ENCODE data around the gene PLSCR5.
A peak's percentile ranks its signal among the peaks of the same experiment; 100 is the strongest.

PLSCR5 gene

DNA sequence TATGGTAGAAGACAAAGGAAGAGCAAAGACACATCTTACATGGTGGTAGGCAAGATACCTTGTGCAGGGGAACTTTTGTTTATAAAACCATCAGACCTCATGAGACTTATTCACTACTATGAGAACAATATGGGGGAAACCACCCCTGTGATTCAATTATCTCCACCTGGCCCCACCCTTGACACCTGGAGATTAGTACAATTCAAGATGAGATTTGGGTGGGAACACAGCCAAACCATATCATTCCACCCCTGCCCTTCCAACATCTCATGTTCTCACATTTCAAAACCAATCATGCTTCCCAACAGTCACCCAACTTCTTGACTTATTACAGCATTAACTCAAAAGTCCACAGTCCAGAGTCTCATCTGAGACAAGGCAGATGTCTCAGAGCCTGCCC lies 39.0 kb downstream of the PLSCR5 start:
- no peaks in the 10 kb centered on the region for H3K79me2 ChIP-seq (ENCODE audit: insufficient read depth, low read depth)
- peak overlapping the region; percentile 27; the same call in 1 of the 2 replicates for H3K4me2 ChIP-seq
- TF ChIP-seq, protein P1, sequence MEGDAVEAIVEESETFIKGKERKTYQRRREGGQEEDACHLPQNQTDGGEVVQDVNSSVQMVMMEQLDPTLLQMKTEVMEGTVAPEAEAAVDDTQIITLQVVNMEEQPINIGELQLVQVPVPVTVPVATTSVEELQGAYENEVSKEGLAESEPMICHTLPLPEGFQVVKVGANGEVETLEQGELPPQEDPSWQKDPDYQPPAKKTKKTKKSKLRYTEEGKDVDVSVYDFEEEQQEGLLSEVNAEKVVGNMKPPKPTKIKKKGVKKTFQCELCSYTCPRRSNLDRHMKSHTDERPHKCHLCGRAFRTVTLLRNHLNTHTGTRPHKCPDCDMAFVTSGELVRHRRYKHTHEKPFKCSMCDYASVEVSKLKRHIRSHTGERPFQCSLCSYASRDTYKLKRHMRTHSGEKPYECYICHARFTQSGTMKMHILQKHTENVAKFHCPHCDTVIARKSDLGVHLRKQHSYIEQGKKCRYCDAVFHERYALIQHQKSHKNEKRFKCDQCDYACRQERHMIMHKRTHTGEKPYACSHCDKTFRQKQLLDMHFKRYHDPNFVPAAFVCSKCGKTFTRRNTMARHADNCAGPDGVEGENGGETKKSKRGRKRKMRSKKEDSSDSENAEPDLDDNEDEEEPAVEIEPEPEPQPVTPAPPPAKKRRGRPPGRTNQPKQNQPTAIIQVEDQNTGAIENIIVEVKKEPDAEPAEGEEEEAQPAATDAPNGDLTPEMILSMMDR (conservative IDR thresholded peaks at IDR 0.05; ENCODE audit: low read depth, low read length): no peak
- no peaks in the 10 kb centered on the region for H3K27me3 ChIP-seq (ENCODE audit: insufficient read depth, low read depth)
- no peak overlapping the region for H3K4me3 ChIP-seq (IDR thresholded peaks at IDR 0.05; ENCODE audit: insufficient read depth, low read depth, low read length)
- H3K4me1 ChIP-seq (ENCODE audit: low read depth, poor library complexity, severe bottlenecking): peaks cover 45% of the 10 kb centered on the region
- H3K27ac ChIP-seq: peak overlapping the region; percentile 20; the same call in 1 of the 2 replicates
- H2AFZ ChIP-seq (ENCODE audit: low read depth): no peak overlapping the region
- no peak overlapping the region for H3K9ac ChIP-seq
- H4K20me1 ChIP-seq (ENCODE audit: insufficient read depth): no peaks in the 10 kb centered on the region
- H3K36me3 ChIP-seq (ENCODE audit: insufficient read depth): no peaks in the 10 kb centered on the region

DNA sequence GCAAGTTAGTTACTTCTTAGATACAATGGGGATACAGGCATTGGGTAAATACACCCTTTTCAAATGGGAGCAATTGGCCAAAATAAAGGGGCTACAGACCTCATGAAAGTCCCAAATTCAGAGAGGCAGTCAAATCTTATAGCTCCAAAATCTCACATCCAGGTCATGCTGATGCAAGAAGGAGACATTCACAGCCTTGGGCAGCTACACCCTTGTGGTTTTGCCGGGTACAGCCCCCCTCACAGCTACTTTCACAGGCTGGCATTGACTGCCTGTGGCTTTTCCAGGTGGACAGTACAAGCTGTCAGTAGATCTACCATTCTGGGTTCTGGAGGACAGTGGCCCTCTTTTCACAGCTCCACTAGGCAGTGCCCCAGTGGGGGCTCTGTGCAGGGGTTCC lies 43.3 kb downstream of the PLSCR5 start:
- H2AFZ ChIP-seq (ENCODE audit: low read depth): no peak overlapping the region
- H3K4me2 ChIP-seq: peak overlapping the region; percentile 46; the same call in 1 of the 2 replicates
- no peaks in the 10 kb centered on the region for H4K20me1 ChIP-seq (ENCODE audit: insufficient read depth)
- peaks cover 46% of the 10 kb centered on the region for H3K4me1 ChIP-seq (ENCODE audit: low read depth, poor library complexity, severe bottlenecking)
- no peaks in the 10 kb centered on the region for H3K79me2 ChIP-seq (ENCODE audit: insufficient read depth, low read depth)
- no peaks in the 10 kb centered on the region for H3K27me3 ChIP-seq (ENCODE audit: insufficient read depth, low read depth)
- TF ChIP-seq, protein P1 (conservative IDR thresholded peaks at IDR 0.05; ENCODE audit: low read depth, low read length): no peak
- no peak overlapping the region for H3K9ac ChIP-seq
- H3K27ac ChIP-seq: peak overlapping the region; percentile 23; the same call in 1 of the 2 replicates
- H3K36me3 ChIP-seq (ENCODE audit: insufficient read depth): no peaks in the 10 kb centered on the region
- H3K4me3 ChIP-seq (IDR thresholded peaks at IDR 0.05; ENCODE audit: insufficient read depth, low read depth, low read length): no peak overlapping the region

DNA sequence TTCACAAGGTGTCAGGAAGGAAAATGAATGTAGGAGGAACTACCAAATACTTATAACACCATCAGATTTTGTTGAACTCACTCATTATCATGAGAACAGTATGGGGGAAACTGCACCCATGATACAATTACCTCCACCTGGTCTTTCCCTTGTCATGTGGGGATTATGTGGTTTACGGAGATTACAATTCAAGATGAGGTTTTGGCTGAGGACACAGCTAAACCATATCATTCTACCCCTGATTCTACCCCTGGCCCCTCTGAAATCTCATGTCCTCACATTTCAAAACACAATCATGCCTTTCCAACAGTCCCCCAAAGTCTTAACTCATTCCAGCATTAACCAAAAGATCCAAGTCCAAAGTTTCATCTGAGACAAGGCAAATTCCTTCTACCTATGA lies 43.7 kb downstream of the PLSCR5 start:
- TF ChIP-seq, protein P1 (conservative IDR thresholded peaks at IDR 0.05; ENCODE audit: low read depth, low read length): no peak
- H3K27ac ChIP-seq: peak overlapping the region; percentile 23; the same call in 1 of the 2 replicates
- no peaks in the 10 kb centered on the region for H3K36me3 ChIP-seq (ENCODE audit: insufficient read depth)
- no peak overlapping the region for H3K9ac ChIP-seq
- H3K79me2 ChIP-seq (ENCODE audit: insufficient read depth, low read depth): no peaks in the 10 kb centered on the region
- H2AFZ ChIP-seq (ENCODE audit: low read depth): no peak overlapping the region
- H3K4me1 ChIP-seq (ENCODE audit: low read depth, poor library complexity, severe bottlenecking): peaks cover 42% of the 10 kb centered on the region
- peak overlapping the region; percentile 46; the same call in 1 of the 2 replicates for H3K4me2 ChIP-seq
- H4K20me1 ChIP-seq (ENCODE audit: insufficient read depth): no peaks in the 10 kb centered on the region
- no peaks in the 10 kb centered on the region for H3K27me3 ChIP-seq (ENCODE audit: insufficient read depth, low read depth)
- H3K4me3 ChIP-seq (IDR thresholded peaks at IDR 0.05; ENCODE audit: insufficient read depth, low read depth, low read length): no peak overlapping the region

DNA sequence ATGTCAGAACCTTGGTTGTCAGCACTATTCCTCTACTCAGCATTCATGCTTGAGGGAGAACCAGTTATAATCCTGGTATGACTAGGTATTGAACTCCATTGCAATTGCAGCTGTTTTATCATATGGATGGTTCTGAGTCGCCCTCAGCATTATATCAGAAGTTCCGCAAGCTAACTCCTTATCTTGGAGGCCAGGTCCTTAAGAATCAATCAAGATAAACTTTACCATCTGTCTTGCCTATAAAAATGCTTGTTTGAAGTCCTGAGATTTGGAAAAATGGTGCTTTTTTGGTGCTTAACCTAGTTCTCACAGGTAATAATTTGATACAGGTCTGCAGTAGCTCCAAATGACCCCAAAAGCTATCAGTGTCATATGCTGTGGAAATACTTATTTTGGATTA lies 44.5 kb downstream of the PLSCR5 start:
- H3K79me2 ChIP-seq (ENCODE audit: insufficient read depth, low read depth): no peaks in the 10 kb centered on the region

More for the DNA sequence above, 44.5 kb downstream of the PLSCR5 start:
- no peak overlapping the region for H3K4me2 ChIP-seq
- no peak overlapping the region for H3K4me3 ChIP-seq (IDR thresholded peaks at IDR 0.05; ENCODE audit: insufficient read depth, low read depth, low read length)
- no peaks in the 10 kb centered on the region for H4K20me1 ChIP-seq (ENCODE audit: insufficient read depth)
- peaks cover 41% of the 10 kb centered on the region for H3K4me1 ChIP-seq (ENCODE audit: low read depth, poor library complexity, severe bottlenecking)
- H2AFZ ChIP-seq (ENCODE audit: low read depth): no peak overlapping the region
- H3K9ac ChIP-seq: no peak overlapping the region
- no peak overlapping the region for H3K27ac ChIP-seq
- H3K27me3 ChIP-seq (ENCODE audit: insufficient read depth, low read depth): no peaks in the 10 kb centered on the region
- TF ChIP-seq, protein P1 (conservative IDR thresholded peaks at IDR 0.05; ENCODE audit: low read depth, low read length): no peak
- H3K36me3 ChIP-seq (ENCODE audit: insufficient read depth): no peaks in the 10 kb centered on the region
